Activated CD4-positive, alpha-beta T cell treated with anti-CD3 and anti-CD28 coated beads, Interleukin-2, amount 50 U/mL, for 24 hours (primary cell): ENCODE measurements around the gene SH2B3.

Experiments
- DNase-seq, 2 donors: peaks; one replicate each; pipeline ENCODE4 v3.0.0-alpha.2; 2020; ENCODE audit warnings: low read depth in 1 of 2, low spot score in 1 of 2

SH2B3 gene

DNA sequence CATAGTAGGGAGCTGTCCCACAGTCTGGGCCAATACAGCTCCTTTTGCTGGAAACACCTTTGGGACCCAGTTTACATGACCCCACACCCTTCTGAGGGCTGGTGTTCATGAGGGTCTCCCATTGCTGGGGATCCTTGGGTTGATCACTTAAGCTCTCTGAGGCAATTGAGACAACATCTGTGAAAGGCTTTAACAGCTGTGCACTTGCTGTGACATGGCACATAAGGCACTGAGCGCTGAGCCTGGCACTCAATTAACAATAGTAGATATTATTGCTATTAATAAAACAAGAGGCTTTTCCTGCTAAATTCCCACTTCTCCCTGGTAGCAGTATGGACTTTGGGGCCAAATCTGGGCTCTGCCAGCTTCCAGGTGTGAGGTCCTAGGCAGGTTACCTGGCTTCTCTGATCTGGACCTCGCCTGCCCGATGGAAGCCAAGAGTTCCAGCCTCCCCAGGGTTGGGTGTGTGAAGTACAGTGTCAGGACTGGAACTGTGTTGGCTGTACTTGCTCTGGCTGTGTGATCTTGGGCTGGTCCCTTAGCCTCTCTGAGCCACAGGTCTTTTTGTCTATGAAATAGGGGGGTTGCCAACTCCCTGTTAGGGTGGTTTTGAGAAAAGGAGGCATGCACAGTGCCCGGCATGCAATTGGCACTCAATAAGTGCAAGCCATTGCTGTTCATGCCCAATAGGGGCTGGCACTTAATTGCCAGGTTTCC, 3.1 kb downstream of the SH2B3 start:
- no peak for DNase-seq

DNA sequence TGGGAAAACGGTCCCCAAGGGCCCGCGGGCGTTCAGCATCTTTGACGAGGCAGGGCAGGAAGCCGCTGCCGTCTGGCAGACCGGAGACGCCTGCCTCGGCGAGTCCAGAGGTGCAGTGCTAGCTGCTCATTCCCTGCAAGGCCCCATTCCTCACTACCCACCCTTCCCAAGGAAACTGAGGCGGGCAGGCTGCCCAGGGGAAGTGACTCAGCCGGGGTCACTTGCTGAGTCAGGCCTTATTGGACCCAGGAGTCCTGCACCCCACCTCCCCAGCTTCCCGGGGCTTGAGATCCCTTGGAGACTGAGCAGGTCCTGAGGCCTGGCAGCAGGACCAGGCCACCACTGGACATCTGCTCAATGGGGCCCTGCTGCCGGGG, 3.7 kb downstream of the SH2B3 start:
- no peak for DNase-seq

DNA sequence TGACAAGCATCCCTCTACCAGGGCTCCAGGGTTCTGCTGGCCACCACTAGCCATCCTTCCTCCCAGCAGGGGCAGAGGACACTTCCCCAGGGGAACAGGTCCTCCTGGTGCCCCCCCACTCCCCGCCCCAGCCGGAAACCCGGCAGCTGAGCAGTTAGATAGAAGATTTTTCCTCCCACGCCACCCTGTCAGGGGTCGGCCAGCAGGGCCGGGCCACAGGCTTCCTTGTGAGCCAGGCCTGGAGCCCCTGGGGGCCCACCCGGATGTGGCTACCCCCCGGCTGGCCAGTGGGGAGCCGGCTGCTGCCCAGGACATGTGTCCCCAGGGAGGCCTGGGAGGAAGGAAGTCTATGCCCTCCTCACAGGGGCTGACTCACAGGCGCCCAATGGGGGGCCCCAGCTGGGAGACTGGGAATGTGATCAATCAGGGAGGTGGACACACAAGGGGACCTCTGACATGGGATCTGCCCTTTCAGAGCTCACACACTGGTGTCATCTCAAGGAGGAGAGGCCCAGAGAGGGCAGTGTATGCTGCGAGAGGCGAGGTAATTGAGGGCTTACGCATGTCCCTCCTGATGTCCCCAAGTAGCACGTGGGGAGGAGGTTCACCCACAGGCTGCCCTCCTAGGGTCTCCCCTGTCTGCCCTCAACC, 4.2 kb downstream of the SH2B3 start:
- no peak for DNase-seq

DNA sequence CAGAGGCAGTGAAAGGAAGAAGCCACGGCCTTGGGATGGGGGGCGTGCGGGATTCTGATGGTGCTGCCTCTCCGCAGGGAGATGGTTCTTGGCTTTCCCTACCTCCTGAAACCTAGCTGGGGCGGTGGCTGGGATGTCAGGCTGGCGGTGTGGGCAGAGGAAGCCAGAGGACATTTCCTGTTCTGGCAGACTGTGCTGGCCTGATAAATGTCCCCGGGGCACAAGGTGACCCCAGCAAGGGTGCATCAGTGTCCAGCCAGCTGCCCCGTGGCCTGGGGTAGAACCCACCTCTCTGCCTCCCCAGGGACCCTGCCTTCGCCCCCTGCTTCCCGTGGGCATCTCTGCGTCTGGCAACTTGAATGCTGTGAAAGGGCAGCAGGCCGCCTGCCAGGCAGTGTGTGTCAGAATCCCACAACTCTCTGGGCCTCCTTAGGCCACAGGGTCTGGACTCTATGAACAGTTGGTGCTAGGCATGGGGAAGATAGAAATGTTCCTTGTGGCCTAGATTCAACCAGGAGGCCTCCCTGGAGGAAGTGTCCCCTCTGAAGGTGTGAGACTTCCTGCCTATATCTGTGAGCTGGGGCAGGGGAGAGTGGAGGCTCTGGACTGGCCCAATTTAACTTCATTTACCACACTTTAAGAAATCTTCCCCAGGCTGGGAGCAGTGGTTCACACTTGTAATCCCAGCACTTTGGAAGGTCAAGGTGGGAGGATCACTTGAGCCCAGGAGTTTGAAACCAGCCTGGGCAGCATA, 4.9 kb downstream of the SH2B3 start:
- DNase-seq, result no peak

DNA sequence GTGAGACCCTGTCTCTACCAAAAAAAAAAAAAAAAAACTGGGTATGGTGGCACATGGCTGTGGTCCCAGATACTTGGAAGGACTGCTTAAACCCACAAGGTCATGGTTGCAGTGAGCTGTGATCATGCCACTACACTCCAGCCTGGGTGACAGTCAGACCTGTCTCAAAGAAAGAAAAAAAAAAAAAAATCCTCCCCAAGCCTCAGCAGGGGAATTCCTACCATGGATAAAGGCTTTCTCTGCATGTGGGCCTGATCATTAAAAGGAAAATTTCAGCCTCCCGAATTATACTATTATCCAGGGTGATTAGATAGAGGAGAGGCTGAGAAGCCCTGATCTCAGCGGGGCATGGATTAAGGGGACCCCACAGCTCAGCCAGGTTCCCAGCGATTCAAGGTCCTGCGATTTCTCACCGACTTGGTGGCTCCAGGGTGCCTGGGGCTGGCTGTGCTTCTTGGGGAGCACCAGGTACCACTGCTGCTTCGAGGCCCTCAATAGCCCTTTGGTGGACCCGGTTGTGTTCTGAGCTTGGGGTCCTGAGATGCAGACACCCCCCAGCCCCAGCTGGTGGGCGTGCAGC, 5.6 kb downstream of the SH2B3 start:
- no peak for DNase-seq

DNA sequence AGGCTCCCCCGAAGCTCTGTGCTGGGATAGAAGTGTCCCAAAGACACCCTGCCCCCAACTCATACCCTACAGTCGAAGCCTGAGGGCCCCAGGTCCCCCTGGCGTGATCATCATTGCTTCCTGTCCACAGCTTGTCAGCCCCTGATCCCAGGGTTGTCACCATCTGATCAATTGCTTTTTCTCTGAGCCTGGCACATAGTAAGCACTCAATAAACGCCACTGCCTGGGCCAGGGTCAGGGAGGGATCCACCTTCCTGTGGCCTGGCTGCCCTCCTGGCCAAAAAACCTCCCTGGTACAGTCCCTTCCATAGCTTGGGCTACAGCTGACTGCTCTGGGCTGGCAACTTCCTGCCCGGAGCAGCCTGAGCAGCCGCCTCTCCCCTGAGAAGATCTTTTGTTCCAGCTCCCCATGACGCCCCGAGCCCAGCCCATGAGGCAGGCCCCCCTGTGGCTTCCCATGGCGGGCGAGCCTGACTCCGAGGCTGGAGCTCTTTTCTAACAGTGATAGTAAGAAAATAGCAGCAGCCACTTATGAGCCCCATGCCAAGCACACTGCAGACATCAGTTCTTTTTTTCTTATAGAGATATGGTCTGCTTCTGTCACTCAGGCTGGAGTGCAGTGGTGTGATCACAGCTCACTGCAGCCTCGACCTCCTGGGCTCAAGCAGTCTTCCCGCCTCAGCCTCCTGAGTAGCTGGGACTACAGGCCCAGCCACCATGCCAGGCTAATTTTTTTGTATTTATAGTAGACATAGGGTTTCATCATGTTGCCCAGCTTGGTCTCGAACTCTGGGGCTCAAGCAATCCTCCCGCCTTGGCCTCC, 6.5 kb downstream of the SH2B3 start:
- no peak for DNase-seq

DNA sequence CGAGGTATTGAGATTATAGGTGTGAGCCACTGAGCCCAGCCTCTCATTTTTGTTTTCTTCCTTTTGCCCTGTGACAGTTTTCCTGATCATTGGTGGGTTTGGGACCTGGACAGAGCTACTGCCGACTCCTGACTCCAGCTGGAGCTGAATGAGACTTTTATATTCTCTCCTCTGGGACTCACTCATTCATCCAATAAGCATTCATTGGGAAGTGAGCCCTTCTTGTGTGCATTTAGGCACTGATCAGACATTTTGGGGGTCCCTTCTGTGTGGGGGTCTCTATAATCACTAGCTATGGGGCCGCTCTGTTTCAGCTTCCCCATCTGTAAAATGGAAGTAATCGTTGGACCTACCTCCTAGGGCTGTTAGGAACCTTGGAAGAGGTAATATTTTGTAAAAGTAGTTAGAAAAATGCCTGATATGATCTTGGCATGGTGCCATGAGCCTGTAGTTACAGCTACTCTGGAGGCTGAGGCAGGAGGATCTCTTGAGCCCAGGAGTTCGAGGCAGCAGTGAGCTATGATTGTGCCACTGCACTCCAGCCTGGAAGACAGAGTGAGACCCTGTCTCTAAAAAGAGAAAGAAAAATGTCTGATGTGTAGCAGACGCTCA, 7.2 kb downstream of the SH2B3 start:
- no peak for DNase-seq

DNA sequence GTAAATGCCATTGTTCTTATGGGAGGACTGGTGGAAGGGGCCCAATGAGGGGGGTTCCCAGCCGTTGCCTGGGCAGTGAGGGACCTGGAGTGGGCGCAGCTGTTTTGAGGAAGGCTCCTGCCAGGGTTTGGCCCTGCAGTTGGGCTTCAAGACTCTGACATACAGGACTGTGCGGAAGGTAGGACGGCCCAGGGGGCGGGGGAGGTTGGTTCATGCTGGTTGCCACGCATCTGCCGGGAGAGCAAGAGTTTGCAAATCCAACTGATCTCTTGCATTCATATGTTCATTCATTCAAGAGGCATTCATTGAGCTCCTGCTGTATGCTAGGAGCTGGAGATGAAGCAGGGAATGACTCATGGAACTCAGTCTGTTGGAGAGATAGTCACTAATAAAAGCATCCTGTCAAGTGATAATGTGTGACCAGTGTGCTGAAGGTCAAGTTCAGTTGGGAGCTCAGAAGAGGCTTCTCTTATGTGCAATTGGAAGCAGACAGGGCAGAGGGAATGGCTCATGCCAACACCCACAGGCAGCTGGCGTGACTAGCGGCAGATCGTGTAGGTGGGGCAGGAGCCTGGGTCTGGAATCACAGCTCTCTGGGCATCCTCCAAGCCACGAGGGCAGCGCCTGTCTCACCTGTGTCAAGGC, 7.8 kb downstream of the SH2B3 start:
- no peak for DNase-seq

DNA sequence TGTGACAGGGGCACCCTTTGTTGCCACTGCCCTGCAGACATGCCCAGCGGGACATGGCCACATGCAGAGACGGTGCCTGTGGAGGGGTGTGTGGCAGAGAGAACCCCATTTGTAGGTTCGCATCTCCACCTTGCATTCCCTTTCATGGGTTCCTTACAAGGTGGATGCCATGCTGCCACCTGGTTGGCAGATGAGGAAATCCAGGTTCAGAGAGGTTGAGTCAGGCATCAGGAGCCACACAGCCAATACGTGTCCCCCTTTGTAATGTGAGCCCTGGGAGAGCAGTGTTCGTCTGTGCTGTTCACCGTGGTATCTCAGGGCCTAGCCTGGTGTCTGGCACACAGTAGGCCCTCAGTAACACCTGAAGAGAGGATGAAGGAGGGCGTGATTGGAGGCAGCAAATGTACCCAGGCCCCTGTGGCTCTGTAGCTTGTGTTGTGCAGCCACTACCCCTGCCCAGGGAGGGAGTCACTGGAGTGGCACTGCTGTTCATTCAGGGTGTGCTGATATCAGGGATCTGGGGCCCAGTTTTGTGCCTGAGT, 9.1 kb downstream of the SH2B3 start:
- no peak for DNase-seq

DNA sequence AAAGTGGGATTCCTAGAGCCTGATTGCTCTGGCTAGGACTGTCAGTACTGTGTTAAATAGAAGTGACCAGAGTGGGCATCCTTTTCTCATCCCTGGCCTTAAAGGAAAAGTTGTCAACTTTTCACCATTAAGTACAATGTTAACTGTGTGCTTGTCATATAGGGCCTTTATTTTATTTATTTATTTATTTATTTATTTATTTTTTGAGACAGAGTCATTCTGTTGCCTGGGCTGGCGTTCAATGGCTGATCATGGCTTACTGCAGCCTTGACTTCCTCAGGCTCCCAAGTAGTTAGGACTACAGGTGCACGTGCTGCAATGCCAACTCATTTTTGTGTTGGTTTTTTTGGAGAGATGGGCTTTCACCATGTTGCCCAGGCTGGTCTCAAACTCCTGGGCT, 11.6 kb downstream of the SH2B3 start:
- DNase-seq, result no peak

DNA sequence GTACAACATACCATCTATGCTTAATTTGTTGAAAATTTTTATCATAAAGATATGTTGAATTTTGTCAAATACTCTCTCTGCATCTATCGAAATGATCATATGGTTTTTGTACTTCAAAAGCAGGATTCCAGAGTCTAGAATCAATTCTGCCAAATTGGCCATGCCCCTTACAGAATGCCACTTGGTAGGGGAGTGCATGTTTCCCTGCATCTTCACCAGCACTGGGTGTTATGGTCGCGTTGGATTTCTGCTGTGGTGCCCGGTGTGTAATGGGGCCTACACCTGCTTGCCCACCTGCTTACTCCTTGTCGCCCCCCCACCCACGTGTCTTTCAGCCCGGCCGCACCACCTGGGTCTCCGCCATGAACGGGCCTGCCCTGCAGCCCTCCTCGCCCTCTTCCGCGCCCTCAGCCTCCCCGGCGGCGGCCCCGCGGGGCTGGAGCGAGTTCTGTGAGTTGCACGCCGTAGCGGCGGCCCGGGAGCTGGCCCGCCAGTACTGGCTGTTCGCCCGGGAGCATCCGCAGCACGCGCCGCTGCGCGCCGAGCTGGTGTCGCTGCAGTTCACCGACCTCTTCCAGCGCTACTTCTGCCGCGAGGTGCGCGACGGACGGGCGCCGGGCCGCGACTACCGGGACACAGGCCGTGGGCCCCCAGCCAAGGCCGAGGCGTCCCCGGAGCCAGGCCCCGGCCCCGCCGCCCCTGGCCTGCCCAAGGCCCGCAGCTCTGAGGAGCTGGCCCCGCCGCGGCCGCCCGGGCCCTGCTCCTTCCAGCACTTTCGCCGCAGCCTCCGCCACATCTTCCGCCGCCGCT, 12.3 kb downstream of the SH2B3 start:
- no peak for DNase-seq

DNA sequence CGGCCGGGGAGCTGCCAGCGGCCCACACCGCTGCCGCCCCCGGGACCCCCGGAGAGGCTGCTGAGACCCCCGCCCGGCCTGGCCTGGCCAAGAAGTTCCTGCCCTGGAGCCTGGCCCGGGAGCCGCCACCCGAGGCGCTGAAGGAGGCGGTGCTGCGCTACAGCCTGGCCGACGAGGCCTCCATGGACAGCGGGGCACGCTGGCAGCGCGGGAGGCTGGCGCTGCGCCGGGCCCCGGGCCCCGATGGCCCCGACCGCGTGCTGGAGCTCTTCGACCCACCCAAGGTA, 12.8 kb downstream of the SH2B3 start:
- DNase-seq, result no peak

DNA sequence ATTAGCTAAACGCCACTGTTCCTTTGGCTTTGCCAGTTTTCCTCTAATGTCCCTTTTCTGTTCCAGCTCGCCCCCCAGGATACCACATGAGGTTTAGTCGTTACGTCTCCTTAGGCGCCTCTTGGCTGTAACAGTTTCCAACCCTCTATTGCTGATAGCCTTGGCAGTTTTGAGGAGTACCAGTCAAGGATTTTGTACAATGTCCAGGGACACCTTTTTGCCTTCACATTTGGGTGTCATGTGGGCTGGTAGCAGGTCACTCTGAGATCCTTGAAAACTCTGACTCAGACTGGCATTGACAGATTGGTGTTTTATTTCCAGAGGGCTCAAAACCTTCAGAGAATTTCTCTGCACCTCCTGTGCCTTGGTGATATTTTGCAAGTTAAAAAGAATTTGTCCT, 14.1 kb downstream of the SH2B3 start:
- no peak for DNase-seq

DNA sequence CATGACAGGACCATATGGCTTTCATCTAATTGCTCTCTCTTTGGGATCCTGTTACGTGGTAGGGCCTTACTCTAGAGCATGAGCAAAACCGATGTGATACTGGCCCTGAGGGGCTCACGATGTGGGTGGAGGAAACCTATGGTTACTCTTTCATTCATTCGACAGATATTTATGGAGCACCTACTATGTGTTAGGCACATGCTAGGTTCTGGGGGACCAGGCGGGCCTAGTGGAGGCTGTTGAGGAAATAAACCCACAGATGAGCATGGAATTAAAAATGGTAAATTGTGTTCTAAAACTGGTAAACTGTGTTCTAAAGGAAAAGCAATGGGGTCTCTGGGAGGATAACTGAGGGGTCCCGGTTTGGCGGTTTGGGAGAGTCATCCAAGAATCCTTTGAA, 14.8 kb downstream of the SH2B3 start:
- DNase-seq, result no peak

DNA sequence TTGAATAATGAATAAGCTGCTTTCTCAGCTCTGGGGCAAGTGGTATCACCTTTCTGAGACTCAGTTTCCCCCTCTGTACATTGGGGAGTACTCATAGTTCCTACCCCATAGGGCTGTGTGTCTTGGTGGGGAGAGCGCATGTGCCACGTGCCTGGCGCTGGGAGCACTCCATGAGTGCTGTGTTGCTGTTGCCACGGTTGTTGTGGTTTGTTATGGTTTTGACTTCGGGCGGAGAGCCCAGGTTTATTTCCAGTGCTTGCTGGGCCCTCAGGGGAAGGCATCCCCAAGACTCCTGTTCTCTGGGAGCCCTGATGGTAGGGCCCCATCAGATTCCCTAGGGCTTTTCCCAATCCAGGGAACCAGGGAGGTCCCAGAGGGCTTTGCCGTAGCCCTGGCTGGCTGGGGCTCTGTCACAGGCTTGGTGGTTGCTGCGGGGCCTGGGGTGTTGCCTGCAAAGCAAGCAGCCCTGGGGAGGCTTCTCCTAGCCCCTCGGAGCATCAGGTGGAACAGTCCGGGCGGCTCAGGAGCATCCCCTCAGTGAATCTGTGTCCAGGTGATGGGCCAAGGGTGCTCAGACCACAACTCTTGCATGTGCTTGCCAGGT, 18.6 kb downstream of the SH2B3 start:
- DNase-seq, result no peak

DNA sequence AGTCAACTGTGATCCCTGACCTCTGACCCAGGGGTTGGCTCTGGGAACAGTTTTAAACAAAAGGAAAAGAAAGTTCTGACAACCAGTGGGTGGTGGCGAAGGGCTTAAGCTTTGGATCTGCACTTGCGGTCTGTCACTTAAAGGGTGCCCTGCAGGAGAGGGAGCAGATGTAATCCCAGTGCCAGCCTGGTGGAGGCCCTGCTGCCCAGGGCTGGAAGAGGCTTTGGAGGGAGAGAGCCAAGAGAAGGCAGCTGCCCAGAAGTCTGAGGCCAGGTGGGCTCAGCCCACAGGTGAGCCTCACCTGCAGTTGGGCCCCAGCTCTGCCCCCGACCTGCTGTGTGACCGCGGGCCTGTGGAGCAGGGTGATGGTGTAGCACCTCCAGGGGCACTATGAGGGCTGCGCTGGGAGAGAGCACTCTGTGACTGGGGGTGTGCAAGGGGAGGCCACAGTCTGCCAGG, 19.1 kb downstream of the SH2B3 start:
- no peak for DNase-seq

DNA sequence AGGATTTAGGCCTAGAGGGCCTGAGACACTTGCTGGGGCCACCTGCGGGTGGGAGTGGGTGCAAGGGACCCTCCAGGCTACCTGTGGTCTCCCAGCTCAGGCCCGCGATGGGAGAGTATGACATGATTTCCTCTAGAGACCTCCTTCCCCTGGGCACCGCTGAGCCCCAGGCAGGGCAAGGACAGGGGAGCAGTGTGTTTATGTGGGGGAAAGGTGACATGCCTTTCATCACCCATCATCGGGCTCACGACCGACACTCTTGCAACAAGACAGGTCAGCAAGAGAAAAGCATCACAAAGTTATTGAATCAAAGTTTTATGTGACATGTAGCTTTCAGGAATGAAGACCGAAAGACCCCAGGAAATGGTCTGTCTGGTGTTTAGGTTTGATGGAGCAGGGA, 19.9 kb downstream of the SH2B3 start:
- no peak for DNase-seq

DNA sequence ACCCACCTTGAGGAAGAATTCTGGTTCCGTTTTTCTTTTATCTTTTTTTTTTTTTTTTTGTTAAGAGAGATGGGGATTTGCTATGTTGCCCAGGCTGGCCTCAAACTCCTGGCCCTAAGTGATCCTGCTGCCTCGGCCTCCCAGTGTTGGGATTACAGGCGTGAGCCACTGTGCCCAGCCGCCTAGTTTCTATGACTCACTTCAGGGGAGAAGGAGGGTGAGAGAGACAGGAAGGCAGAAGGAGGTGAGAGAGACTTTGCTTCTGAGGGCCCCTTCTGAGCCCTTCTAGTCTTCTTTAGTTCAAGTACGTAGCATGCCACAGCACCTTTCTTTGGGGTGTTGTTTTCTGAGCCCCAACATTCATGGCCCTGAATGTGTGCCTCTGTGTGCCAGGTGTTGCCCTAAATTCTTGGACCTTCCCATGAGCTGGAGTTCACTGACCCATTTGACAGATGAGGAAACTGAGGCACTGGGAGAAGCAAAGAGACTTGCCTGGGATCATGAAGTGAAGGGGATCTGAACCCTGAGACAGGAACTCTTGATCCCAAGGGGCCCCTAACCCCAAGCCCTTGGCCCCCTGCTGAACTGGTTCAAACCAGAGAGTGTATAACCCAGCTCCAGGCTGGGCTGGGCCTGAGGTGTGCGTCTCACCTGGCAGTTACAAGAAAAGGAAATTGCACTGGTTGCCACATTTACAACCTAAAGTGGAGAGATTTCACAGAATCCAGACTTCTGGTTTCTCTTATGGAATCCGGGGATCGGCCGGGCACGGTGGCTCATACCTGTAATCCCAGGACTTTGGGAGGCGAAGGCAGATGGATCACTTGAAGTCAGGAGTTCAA, 20.8 kb downstream of the SH2B3 start:
- no peak for DNase-seq
